DND-41 (cell line): ENCODE data around the gene ADARB2.

ENCODE experiments used
- ATAC-seq: fragments of 200-7000 bp; cut with Tn5 transposase; 3 replicates; pipeline ENCODE4 v1.9.1; 2021; ENCODE audit warnings: low read depth; ENCODE audit not compliant: insufficient read depth
- DNase-seq: peaks from one replicate; pipeline ENCODE4 v3.0.0-alpha.2; 2020
- H2AFZ ChIP-seq: 2 replicates; pipeline ENCODE4 v1.6.0; 2012; ENCODE audit warnings: low read depth, low read length
- H3K27ac ChIP-seq: 2 replicates; pipeline ENCODE4 v1.5.1; 2012; ENCODE audit warnings: low read length, inconsistent platforms
- H3K27me3 ChIP-seq: fragments of 200-600 bp; sonication (generic); 2 replicates; pipeline ENCODE4 v1.6.0; 2012; ENCODE audit warnings: low read length, mild to moderate bottlenecking, inconsistent platforms; ENCODE audit not compliant: insufficient read depth, poor library complexity
- H3K36me3 ChIP-seq: 2 replicates; pipeline ENCODE4 v1.5.1; 2012; ENCODE audit warnings: low read length, inconsistent platforms; ENCODE audit not compliant: insufficient read depth
- H3K4me1 ChIP-seq: 2 replicates; pipeline ENCODE4 v1.5.1; 2012; ENCODE audit warnings: mild to moderate bottlenecking, low read length; ENCODE audit not compliant: insufficient read depth
- H3K4me2 ChIP-seq: 2 replicates; pipeline ENCODE4 v1.6.0; 2012; ENCODE audit warnings: mild to moderate bottlenecking, moderate library complexity, low read length, inconsistent platforms; ENCODE audit not compliant: insufficient read depth
- H3K4me3 ChIP-seq, 2 experiments: fragments of 200-600 bp in 1 of 2; shearing (Covaris generic) in 1 of 2; 2 replicates each; pipeline ENCODE4 v1.5.1; 2012 to 2016; ENCODE audit warnings: inconsistent platforms in 2 of 2, low read length in 2 of 2, mild to moderate bottlenecking in 2 of 2, low read depth in 1 of 2, moderate library complexity in 1 of 2
- H3K79me2 ChIP-seq: 2 replicates; pipeline ENCODE4 v1.6.0; 2012; ENCODE audit warnings: low read length, inconsistent platforms; ENCODE audit not compliant: insufficient read depth
- H3K9ac ChIP-seq: 2 replicates; pipeline ENCODE4 v1.6.0; 2012; ENCODE audit warnings: low read depth, mild to moderate bottlenecking, inconsistent platforms, low read length, moderate library complexity
- H3K9me3 ChIP-seq: 2 replicates; pipeline ENCODE4 v1.5.1; 2012; ENCODE audit warnings: low read length, moderate library complexity, mild to moderate bottlenecking, inconsistent platforms; ENCODE audit not compliant: insufficient read depth, severe bottlenecking
- H4K20me1 ChIP-seq: 2 replicates; pipeline ENCODE4 v1.6.0; 2012; ENCODE audit warnings: low read length; ENCODE audit not compliant: insufficient read depth
- EZH2 ChIP-seq: IDR thresholded peaks from 3 replicates; pipeline ENCODE4 v1.6.1; 2012; ENCODE audit warnings: borderline replicate concordance, low read depth, mild to moderate bottlenecking, moderate library complexity, low read length, inconsistent platforms; ENCODE audit not compliant: severe bottlenecking
- TF ChIP-seq, protein P1 (sequence below): IDR thresholded peaks from 2 replicates; pipeline ENCODE4 v1.5.1; 2012; ENCODE audit warnings: borderline replicate concordance, low read length, moderate library complexity, mild to moderate bottlenecking; ENCODE audit not compliant: poor library complexity, severe bottlenecking; ENCODE audit errors: extremely low read depth

ADARB2 gene

DNA sequence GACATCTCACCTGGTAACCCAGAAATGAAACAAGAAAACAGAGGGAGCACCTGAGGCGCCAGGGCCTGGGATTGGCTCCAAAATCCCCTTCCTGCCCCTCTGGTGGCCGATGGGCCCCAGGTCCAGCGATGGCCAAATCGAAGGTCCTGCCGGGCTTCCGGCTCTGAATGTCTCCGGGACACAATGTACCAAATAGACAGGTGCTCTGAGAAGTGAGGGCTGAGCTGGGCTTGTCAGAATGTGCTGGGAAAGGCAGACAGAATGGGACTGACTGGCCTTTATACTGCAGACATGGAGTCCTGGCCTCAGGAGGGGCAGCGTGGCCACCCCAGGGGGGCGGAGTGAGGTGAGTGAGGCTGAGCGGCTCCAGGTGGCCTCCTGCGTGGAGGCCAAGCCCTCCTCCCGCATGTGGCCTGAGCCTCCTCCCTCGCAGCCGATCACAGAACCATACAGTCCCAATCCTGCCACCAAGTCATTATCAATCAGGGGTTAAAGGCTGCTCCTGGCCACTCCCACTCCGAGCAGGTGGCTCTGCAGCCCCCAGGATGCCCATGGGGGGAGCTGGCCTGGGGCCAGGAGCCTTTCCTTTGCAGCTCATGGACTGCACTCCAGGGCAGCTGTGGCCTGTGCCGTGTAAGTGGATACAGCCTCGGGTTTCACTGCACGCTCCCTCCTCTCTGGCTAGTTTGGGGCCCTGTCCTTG is 185.5 kb downstream of the ADARB2 start:
- H3K4me3 ChIP-seq, result no peak overlapping the region
- H3K4me1 ChIP-seq, result peaks cover 55% of the 10 kb centered on the region
- H4K20me1 ChIP-seq, result no peaks in the 10 kb centered on the region
- no peaks in the 10 kb centered on the region for H3K79me2 ChIP-seq
- no peak overlapping the region for H3K9ac ChIP-seq
- DNase-seq (no peak), ATAC-seq (no peak)
- H3K9me3 ChIP-seq, result no peaks in the 10 kb centered on the region
- H2AFZ ChIP-seq, result no peak overlapping the region
- H3K27me3 ChIP-seq, result no peaks in the 10 kb centered on the region
- TF ChIP-seq EZH2, result no peak
- TF ChIP-seq, protein P1, sequence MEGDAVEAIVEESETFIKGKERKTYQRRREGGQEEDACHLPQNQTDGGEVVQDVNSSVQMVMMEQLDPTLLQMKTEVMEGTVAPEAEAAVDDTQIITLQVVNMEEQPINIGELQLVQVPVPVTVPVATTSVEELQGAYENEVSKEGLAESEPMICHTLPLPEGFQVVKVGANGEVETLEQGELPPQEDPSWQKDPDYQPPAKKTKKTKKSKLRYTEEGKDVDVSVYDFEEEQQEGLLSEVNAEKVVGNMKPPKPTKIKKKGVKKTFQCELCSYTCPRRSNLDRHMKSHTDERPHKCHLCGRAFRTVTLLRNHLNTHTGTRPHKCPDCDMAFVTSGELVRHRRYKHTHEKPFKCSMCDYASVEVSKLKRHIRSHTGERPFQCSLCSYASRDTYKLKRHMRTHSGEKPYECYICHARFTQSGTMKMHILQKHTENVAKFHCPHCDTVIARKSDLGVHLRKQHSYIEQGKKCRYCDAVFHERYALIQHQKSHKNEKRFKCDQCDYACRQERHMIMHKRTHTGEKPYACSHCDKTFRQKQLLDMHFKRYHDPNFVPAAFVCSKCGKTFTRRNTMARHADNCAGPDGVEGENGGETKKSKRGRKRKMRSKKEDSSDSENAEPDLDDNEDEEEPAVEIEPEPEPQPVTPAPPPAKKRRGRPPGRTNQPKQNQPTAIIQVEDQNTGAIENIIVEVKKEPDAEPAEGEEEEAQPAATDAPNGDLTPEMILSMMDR, result no peak
- peak overlapping the region; percentile 59 for H3K27ac ChIP-seq
- H3K4me2 ChIP-seq, result no peak overlapping the region
- peaks cover 6% of the 10 kb centered on the region; the same call in 1 of the 2 replicates for H3K36me3 ChIP-seq

DNA sequence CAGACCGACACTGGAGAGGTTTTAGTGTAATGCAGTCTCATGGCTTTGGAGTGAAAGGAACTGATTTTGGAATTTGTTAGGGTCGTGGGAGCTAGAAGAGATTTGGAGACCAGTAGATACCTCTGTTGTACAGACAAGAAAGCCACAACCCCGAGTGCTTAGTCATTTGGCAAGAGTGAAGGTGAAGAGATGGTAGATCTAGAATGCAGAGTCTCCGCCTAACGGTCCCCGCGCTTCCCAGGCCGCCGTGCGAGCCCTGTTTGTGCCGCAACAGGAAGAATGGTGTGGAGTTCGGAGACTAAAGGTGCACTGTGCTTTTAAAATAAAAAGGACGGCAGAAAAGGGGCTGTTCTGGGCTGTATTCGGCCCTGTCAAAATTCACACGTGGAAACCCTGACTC is 186.7 kb downstream of the ADARB2 start:
- peak overlapping the region in 1 of 2 experiments; percentile 28; a peak in 1 of 4 replicates for H3K4me3 ChIP-seq
- H2AFZ ChIP-seq, result no peak overlapping the region
- peak overlapping the region; percentile 29 for H3K9ac ChIP-seq
- H4K20me1 ChIP-seq, result no peaks in the 10 kb centered on the region
- DNase-seq (no peak), ATAC-seq (peak; percentile 23; the same call in 2 of the 3 replicates)
- peaks cover 15% of the 10 kb centered on the region; the same call in 1 of the 2 replicates for H3K36me3 ChIP-seq
- H3K79me2 ChIP-seq, result no peaks in the 10 kb centered on the region
- peaks cover 55% of the 10 kb centered on the region for H3K4me1 ChIP-seq
- H3K27me3 ChIP-seq, result no peaks in the 10 kb centered on the region
- no peak for TF ChIP-seq EZH2
- TF ChIP-seq, protein P1, result no peak
- peak overlapping the region; percentile 86 for H3K27ac ChIP-seq
- H3K4me2 ChIP-seq, result peak overlapping the region; percentile 49
- no peaks in the 10 kb centered on the region for H3K9me3 ChIP-seq

DNA sequence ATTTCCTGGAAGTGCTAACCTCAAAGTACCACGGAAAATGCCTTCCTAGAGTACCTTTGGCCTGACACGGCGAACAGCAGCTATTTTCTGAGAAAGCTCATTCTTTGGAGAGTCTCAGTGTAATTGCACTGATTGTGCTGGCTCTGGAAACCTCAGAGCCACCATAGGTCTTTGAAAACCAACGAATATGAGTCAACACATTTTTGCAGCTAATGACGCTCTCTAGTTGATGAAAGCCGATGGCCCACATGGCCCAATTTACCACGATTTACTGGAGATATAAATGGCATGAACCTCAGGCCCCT is 187.1 kb downstream of the ADARB2 start:
- TF ChIP-seq EZH2, result no peak
- TF ChIP-seq, protein P1, result no peak
- peak overlapping the region; percentile 49 for H3K4me2 ChIP-seq

More for the DNA sequence above, 187.1 kb downstream of the ADARB2 start:
- no peaks in the 10 kb centered on the region for H4K20me1 ChIP-seq
- ATAC-seq, result peak; percentile 78
- H3K27ac ChIP-seq, result peak overlapping the region; percentile 86
- H2AFZ ChIP-seq, result no peak overlapping the region
- no peaks in the 10 kb centered on the region for H3K9me3 ChIP-seq
- DNase-seq, result peak; percentile 85
- H3K4me1 ChIP-seq, result peaks cover 55% of the 10 kb centered on the region
- peak overlapping the region; percentile 29; the same call in 1 of the 2 replicates for H3K9ac ChIP-seq
- no peaks in the 10 kb centered on the region for H3K79me2 ChIP-seq
- H3K36me3 ChIP-seq, result peaks cover 17% of the 10 kb centered on the region; the same call in 1 of the 2 replicates
- no peaks in the 10 kb centered on the region for H3K27me3 ChIP-seq
- H3K4me3 ChIP-seq, result peak overlapping the region in 1 of 2 experiments; percentile 28; a peak in 1 of 4 replicates
